Spleen (tissue), 11 donors: ENCODE measurements around the gene LPCAT3. TPM values are rescaled to one million over a fixed set of nuclear protein-coding genes. Genes with fewer than 3 reads are reported as not detected.
A peak's percentile ranks its signal among the peaks of the same experiment; 100 is the strongest.

Source experiments
- DNase-seq: peaks from one replicate; pipeline ENCODE4 v3.0.0-alpha.2; 2020
- H3K27ac ChIP-seq, 8 donors: fragments of 200-600 bp; sonication (generic) in 7 of 8; 1 replicate in 4 of 8; 2 replicates in 4 of 8; pipeline versions ENCODE4 v1.5.0 to v1.8.0; 2016 to 2021; ENCODE audit warnings: inconsistent platforms in 4 of 8, mild to moderate bottlenecking in 4 of 8, moderate library complexity in 1 of 8
- H3K27me3 ChIP-seq, 7 donors: fragments of 200-600 bp; sonication (generic) in 6 of 7; replicated peaks in 1 of 7; 1 replicate in 4 of 7; 2 replicates in 3 of 7; pipeline versions ENCODE4 v1.5.0 to v1.8.0; 2016 to 2021; ENCODE audit warnings: inconsistent platforms in 3 of 7, mild to moderate bottlenecking in 1 of 7
- H3K36me3 ChIP-seq, 6 donors: fragments of 200-600 bp; sonication (generic) in 5 of 6; 1 replicate in 4 of 6; 2 replicates in 2 of 6; pipeline versions ENCODE4 v1.5.0 to v1.8.0; 2016 to 2021; ENCODE audit warnings: inconsistent platforms in 2 of 6
- H3K4me1 ChIP-seq, 6 donors: fragments of 200-600 bp; sonication (generic) in 5 of 6; 1 replicate in 3 of 6; 2 replicates in 3 of 6; pipeline versions ENCODE4 v1.5.0 to v1.8.0; 2016 to 2021; ENCODE audit warnings: inconsistent platforms in 3 of 6
- H3K4me3 ChIP-seq, 8 donors: fragments of 200-600 bp; sonication (generic) in 7 of 8; 1 replicate in 4 of 8; 2 replicates in 4 of 8; pipeline versions ENCODE4 v1.5.0 to v1.8.0; 2016 to 2021; ENCODE audit warnings: inconsistent platforms in 4 of 8, mild to moderate bottlenecking in 4 of 8, moderate library complexity in 2 of 8
- H3K9me3 ChIP-seq, 8 donors: fragments of 200-600 bp; sonication (generic) in 7 of 8; 1 replicate in 4 of 8; 2 replicates in 4 of 8; pipeline versions ENCODE4 v1.5.0 to v1.8.0; 2016 to 2021; ENCODE audit warnings: inconsistent platforms in 4 of 8
- POLR2A ChIP-seq, 3 donors: fragments of 450-650 bp; IDR thresholded peaks; one replicate each; pipeline ENCODE4 v1.5.1; 2017; ENCODE audit warnings: antibody characterized with exemption in 3 of 3, mild to moderate bottlenecking in 1 of 3
- POLR2AphosphoS5 ChIP-seq, 3 donors: sonication (generic); formaldehyde crosslinking; IDR thresholded peaks; one replicate each; pipeline ENCODE4 v1.5.1; 2017; ENCODE audit warnings: antibody characterized with exemption in 3 of 3
- WGBS, 5 donors: extraction: QIAGEN DNeasy Blood & Tissue Kit in 3 of 5; methylation state at CpG; one replicate each; pipeline versions ENCODE4 v1.1.5 to v1.1.7; 2013 to 2018; 5-methylcytosine and 5-hydroxymethylcytosine counted together
- intact Hi-C: fragments of 100-400 bp; cut with DNase I; formaldehyde crosslinking; loops from one replicate; pipeline ENCODE4 v1.15.0; 2023; ENCODE audit warnings: low total_unique reads
- polyA plus RNA-seq, 3 donors: library from polyadenylated mRNA; stranded (reverse); fragments of 200-250 nt; gene quantifications; one replicate each; pipeline ENCODE4 v1.2.1, GENCODE V29; 2013
- total RNA-seq, 7 donors: library from RNA; depleted of rRNA in 3 of 7; stranded (reverse); fragments of >200 nt in 3 of 7; fragmentation: NEBNext Ultra II Directional in 4 of 7; extraction: Animal tissue kit (Norgen Biotek cat#: 25700) in 4 of 7; gene quantifications; one replicate each; pipeline versions ENCODE4 v1.1.0 to v1.2.1, GENCODE V29; 2016 to 2021
- TF ChIP-seq, protein P1 (sequence below), 11 experiments: fragments of 200-600 bp in 7 of 11; fragments of 450-650 bp in 4 of 11; sonication (generic) in 4 of 11; IDR thresholded peaks in 8 of 11; conservative IDR thresholded peaks in 3 of 11; 1 replicate in 7 of 11; 2 replicates in 4 of 11; pipeline versions ENCODE4 v1.4.0 to v1.8.0; 2016 to 2021; ENCODE audit warnings: antibody characterized with exemption in 11 of 11, inconsistent platforms in 4 of 11, mild to moderate bottlenecking in 1 of 11
- donor health status: healthy with polysubstance abuse.
- donor health status: DM: no; HTN: no; CAD: no; lungs with moderate emphysema.
- donor health status: DM: no; HTN: no; CAD: no.
- donor health status: Bipolar disorder and iron deficiency.
- donor health status: healthy.
- donor health status: DM: no; HTN: no; CAD: no.
- donor health status: DM: yes; HTN: yes; CAD: no.

The LPCAT3 gene
- total and polyA plus RNA-seq, 10 donors = 9.7 to 52.5 (median 36.9) TPM

DNA sequence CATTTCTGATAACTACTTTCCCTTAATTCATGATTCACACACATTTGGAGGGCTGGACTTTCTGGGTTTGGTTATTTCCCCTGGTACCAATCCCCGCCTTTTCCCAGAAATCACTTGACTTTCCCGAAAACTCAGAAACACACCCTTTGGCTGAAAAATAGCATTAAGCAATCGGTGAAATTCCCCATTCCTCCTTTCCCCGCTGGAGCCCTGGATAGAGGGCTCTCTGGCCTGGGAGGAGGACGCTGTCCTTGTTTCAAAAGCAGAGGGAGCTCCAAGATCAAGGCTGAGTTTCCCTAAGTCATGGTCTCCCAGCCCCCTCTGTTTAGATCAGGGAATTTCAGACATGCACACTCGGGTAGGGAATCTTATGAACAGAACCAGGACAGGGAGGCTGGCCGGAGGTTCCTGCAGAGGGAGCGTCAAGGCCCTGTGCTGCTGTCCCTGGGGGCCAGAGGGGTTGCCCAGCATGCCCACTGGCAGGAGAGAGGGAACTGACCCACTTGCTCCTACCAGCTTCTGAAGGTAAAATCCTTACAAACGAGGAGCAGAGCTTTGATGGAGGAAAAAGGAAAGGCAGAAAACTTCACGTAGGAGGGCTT, 42.2 kb upstream of the LPCAT3 start, which contains the start of gene C1S:
Gene C1S (plus strand): TSS at position 366 of the 602 bp plus-strand sequence. CDS start 1,195 bp downstream, outside the sequence.
- Histone ChIP-seq H3K27me3 (peaks cover 0 to 5% (median 0%) of the 10 kb centered on the region in 7 donors), H3K36me3 (peaks cover 0 to 8% (median 0%) of the 10 kb centered on the region in 6 donors), H3K27ac (peak within 1 kb of the TSS; percentile 35 to 81 (median 73)), H3K4me3 (peak within 1 kb of the TSS in 7 of 8 donors; percentile 5 to 57 (median 24)), H3K9me3 (no peaks in the 10 kb centered on the region), H3K4me1 (peaks cover 0 to 24% (median 6%) of the 10 kb centered on the region in 6 donors)
- intact Hi-C loops = no loop called here
- TF ChIP-seq POLR2A (IDR thresholded peaks at IDR 0.05) (no peak), POLR2AphosphoS5 (IDR thresholded peaks at IDR 0.05) (peak; percentile 72 to 80 (median 73))
- TF ChIP-seq, protein P1, sequence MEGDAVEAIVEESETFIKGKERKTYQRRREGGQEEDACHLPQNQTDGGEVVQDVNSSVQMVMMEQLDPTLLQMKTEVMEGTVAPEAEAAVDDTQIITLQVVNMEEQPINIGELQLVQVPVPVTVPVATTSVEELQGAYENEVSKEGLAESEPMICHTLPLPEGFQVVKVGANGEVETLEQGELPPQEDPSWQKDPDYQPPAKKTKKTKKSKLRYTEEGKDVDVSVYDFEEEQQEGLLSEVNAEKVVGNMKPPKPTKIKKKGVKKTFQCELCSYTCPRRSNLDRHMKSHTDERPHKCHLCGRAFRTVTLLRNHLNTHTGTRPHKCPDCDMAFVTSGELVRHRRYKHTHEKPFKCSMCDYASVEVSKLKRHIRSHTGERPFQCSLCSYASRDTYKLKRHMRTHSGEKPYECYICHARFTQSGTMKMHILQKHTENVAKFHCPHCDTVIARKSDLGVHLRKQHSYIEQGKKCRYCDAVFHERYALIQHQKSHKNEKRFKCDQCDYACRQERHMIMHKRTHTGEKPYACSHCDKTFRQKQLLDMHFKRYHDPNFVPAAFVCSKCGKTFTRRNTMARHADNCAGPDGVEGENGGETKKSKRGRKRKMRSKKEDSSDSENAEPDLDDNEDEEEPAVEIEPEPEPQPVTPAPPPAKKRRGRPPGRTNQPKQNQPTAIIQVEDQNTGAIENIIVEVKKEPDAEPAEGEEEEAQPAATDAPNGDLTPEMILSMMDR (IDR thresholded peaks at IDR 0.05 in 8 of 11, conservative IDR thresholded peaks at IDR 0.05 in 3 of 11) = peak in 10 of 11 experiments; percentile 39 to 81 (median 60)
- WGBS, 5 donors = 40 to 68% (median 56%) methylated on average over 9 to 10 of the region's 10 CpGs
- DNase-seq = no peak

DNA sequence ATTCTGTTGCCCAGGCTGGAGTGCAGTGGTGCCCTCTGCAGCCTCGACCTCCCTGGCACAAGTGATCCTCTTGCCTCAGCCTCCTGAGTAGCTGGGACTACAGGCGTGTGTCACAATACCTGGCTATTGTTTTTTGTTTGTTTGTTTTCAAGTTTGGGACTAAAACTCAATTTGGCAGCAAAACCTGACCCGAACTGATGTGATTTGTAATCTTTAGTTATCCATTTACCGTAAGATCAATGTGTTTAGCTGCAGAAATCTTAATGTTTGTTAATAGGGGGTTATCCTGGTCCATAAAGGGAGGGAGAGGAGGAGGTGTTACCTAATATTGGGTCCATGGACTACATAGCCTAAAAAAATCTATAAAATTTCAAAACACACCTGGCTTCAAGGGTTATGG, 41.5 kb upstream of the LPCAT3 start:
- H3K4me1 ChIP-seq = peaks cover 0 to 21% (median 6%) of the 10 kb centered on the region in 6 donors
- no peak for TF ChIP-seq POLR2AphosphoS5 (IDR thresholded peaks at IDR 0.05)
- TF ChIP-seq, protein P1 (IDR thresholded peaks at IDR 0.05 in 8 of 11, conservative IDR thresholded peaks at IDR 0.05 in 3 of 11) = no peak
- TF ChIP-seq POLR2A (IDR thresholded peaks at IDR 0.05) = no peak
- 79 to 94% (median 89%) methylated on average over 4 of the region's 4 CpGs for WGBS, 5 donors
- DNase-seq = no peak
- H3K9me3 ChIP-seq = no peaks in the 10 kb centered on the region
- H3K27me3 ChIP-seq = peaks cover 0 to 7% (median 0%) of the 10 kb centered on the region in 7 donors
- peaks cover 0 to 2% (median 0%) of the 10 kb centered on the region in 6 donors for H3K36me3 ChIP-seq
- no peak overlapping the region for H3K4me3 ChIP-seq
- intact Hi-C loops = no loop called here
- H3K27ac ChIP-seq = peak overlapping the region in 6 of 8 donors; percentile 32 to 81 (median 71)

DNA sequence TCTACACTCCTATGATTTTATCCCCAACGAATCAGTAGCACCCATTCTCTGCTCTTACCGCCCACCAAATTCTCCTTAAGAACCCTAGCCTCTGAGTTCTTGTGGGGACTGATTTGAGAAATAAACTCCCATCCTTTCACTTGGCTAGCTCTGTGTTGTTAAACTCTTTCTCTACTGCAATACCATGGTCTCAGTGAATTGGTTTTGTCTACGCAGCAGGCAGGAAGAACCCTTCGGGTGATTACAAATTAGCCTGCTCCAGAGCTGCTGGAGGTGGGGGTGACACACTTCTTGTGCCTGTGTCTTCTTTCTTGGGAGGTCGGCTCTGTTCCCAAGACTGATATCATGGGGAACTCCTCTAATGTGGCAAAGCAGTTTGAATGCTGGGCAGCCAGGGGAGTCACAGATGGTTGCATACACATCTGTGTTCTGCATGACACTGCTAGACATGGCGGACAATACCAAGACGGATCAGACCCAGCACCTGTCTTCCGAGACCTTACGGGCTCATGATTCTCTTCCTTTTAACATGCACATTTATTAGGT, 40.6 kb upstream of the LPCAT3 start:
- WGBS, 5 donors = 90 to 96% (median 91%) methylated on average over 9 of the region's 9 CpGs

More for the DNA sequence above, 40.6 kb upstream of the LPCAT3 start:
- intact Hi-C loops = no loop called here
- no peak overlapping the region for H3K27ac ChIP-seq
- no peak for DNase-seq
- no peaks in the 10 kb centered on the region for H3K36me3 ChIP-seq
- H3K9me3 ChIP-seq = no peaks in the 10 kb centered on the region
- H3K4me1 ChIP-seq = peaks cover 0 to 15% (median 6%) of the 10 kb centered on the region in 6 donors
- no peak for TF ChIP-seq POLR2A (IDR thresholded peaks at IDR 0.05)
- no peak for TF ChIP-seq POLR2AphosphoS5 (IDR thresholded peaks at IDR 0.05)
- TF ChIP-seq, protein P1 (IDR thresholded peaks at IDR 0.05 in 8 of 11, conservative IDR thresholded peaks at IDR 0.05 in 3 of 11) = no peak
- H3K4me3 ChIP-seq = no peak overlapping the region
- peaks cover 0 to 14% (median 0%) of the 10 kb centered on the region in 7 donors for H3K27me3 ChIP-seq
